A673 (cell line): ENCODE data around the gene GDPD5. TPM values are rescaled to one million over a fixed set of nuclear protein-coding genes. Genes with fewer than 3 reads are reported as not detected.
A peak's percentile ranks its signal among the peaks of the same experiment; 100 is the strongest.

Experiments
- BruUV-seq: library from RNA; stranded (reverse); fragments of 400-500 nt; replicated peaks from 2 replicates; lab custom pipeline; 2021; lab: Mats Ljungman, UMichigan
- CTCF ChIA-PET: fragments of 300-600 bp; sonication (Branson Sonifier 250); formaldehyde crosslinking; loops from one replicate; lab custom pipeline; 2022; ENCODE audit warnings: antibody characterized with exemption; lab: Charles Lee
- POLR2A ChIA-PET: fragments of 300-600 bp; sonication (Branson Sonifier 250); formaldehyde crosslinking; loops from one replicate; lab custom pipeline; 2022; ENCODE audit warnings: antibody characterized with exemption; ENCODE audit not compliant: low non-redundant PET; lab: Charles Lee
- DNase-seq: peaks from one replicate; pipeline ENCODE4 v3.0.0-alpha.2; 2015; ENCODE audit warnings: low spot score
- H3K27ac ChIP-seq: fragments of 200-600 bp; sonication (generic); 2 replicates; pipeline ENCODE4 v1.5.1; 2016; ENCODE audit warnings: mixed run types, low read depth, mild to moderate bottlenecking, mixed read lengths, antibody characterized with exemption, low read length; ENCODE audit not compliant: poor library complexity, severe bottlenecking
- H3K27me3 ChIP-seq: fragments of 200-600 bp; sonication (generic); replicated peaks from 2 replicates; pipeline ENCODE4 v1.6.1; 2017; ENCODE audit warnings: mixed run types, low read depth, mild to moderate bottlenecking, mixed read lengths, antibody characterized with exemption, low read length; ENCODE audit not compliant: insufficient read depth, poor library complexity
- H3K36me3 ChIP-seq: fragments of 200-600 bp; sonication (generic); 2 replicates; pipeline ENCODE4 v1.6.1; 2016; ENCODE audit warnings: mixed run types, mild to moderate bottlenecking, mixed read lengths, antibody characterized with exemption, low read length; ENCODE audit not compliant: insufficient read depth, poor library complexity, severe bottlenecking
- H3K4me1 ChIP-seq: fragments of 200-600 bp; sonication (generic); 2 replicates; pipeline ENCODE4 v1.6.1; 2017; ENCODE audit warnings: mixed run types, mild to moderate bottlenecking, mixed read lengths, antibody characterized with exemption, low read length; ENCODE audit not compliant: insufficient read depth, poor library complexity, severe bottlenecking
- H3K4me3 ChIP-seq: fragments of 200-600 bp; sonication (generic); 2 replicates; pipeline ENCODE4 v1.5.1; 2016; ENCODE audit warnings: low read depth, mixed run types, mild to moderate bottlenecking, mixed read lengths, low read length; ENCODE audit not compliant: poor library complexity, severe bottlenecking
- H3K9me3 ChIP-seq: fragments of 200-600 bp; sonication (generic); 2 replicates; pipeline ENCODE4 v1.6.1; 2016; ENCODE audit warnings: mixed run types, low read depth, mild to moderate bottlenecking, mixed read lengths, antibody characterized with exemption, low read length; ENCODE audit not compliant: poor library complexity, severe bottlenecking
- EZH2 ChIP-seq: fragments of 200-600 bp; sonication (generic); IDR thresholded peaks from 2 replicates; pipeline ENCODE4 v1.6.1; 2017; ENCODE audit warnings: borderline replicate concordance, low read depth, mild to moderate bottlenecking, mixed read lengths, antibody characterized with exemption, low read length; ENCODE audit not compliant: poor library complexity, severe bottlenecking
- intact Hi-C: fragments of 100-400 bp; cut with micrococcal nuclease; formaldehyde crosslinking; loops from one replicate; pipeline ENCODE4 v1.10.0; 2022; ENCODE audit not compliant: unreplicated experiment
- total RNA-seq: library from RNA; stranded (reverse); gene quantifications from 2 replicates; pipeline ENCODE4 v1.2.3, GENCODE V29; 2021
- TF ChIP-seq, protein P1 (sequence below): fragments of 300-800, 200-600 bp; sonication (generic); conservative IDR thresholded peaks from 2 replicates; pipeline ENCODE4 v1.5.1; 2017; ENCODE audit warnings: low read depth, mild to moderate bottlenecking, antibody characterized with exemption, low read length, moderate library complexity, mixed read lengths

Gene GDPD5
- total RNA-seq, 1 experiment from 2014 or later: 1.4 TPM

- H3K27me3 ChIP-seq: no peaks in the 10 kb centered on the region
- intact Hi-C loops: no loop called here
- H3K36me3 ChIP-seq: peaks cover 76% of the 10 kb centered on the region
- TF ChIP-seq EZH2: no peak
- TF ChIP-seq, protein P1, sequence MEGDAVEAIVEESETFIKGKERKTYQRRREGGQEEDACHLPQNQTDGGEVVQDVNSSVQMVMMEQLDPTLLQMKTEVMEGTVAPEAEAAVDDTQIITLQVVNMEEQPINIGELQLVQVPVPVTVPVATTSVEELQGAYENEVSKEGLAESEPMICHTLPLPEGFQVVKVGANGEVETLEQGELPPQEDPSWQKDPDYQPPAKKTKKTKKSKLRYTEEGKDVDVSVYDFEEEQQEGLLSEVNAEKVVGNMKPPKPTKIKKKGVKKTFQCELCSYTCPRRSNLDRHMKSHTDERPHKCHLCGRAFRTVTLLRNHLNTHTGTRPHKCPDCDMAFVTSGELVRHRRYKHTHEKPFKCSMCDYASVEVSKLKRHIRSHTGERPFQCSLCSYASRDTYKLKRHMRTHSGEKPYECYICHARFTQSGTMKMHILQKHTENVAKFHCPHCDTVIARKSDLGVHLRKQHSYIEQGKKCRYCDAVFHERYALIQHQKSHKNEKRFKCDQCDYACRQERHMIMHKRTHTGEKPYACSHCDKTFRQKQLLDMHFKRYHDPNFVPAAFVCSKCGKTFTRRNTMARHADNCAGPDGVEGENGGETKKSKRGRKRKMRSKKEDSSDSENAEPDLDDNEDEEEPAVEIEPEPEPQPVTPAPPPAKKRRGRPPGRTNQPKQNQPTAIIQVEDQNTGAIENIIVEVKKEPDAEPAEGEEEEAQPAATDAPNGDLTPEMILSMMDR: no peak
- H3K4me3 ChIP-seq: no peak overlapping the region
- no TSS peak for BruUV-seq
- POLR2A ChIA-PET: no interaction called here
- H3K4me1 ChIP-seq: no peaks in the 10 kb centered on the region
- no peak for DNase-seq
- H3K27ac ChIP-seq: no peak overlapping the region
- CTCF ChIA-PET: no interaction called here
- H3K9me3 ChIP-seq: no peaks in the 10 kb centered on the region
Measured at GRCh38 chr11:75408957-75409219, 116.9 kb downstream of the GDPD5 start.

GRCh38 chr11:75406338-75406777 is 119.4 kb downstream of the GDPD5 start:
- intact Hi-C loops: no loop called here
- ChIA-PET POLR2A (interaction anchor here (0.8 kb wide), 1 partner anchor 19 kb away, joined by 4 read pairs; no protein-coding TSS in a partner anchor), CTCF (no interaction called here)
- no peak for DNase-seq
- BruUV-seq: no TSS peak
- Histone ChIP-seq H3K27ac (no peak overlapping the region), H3K27me3 (no peaks in the 10 kb centered on the region), H3K4me1 (peaks cover 21% of the 10 kb centered on the region), H3K9me3 (no peaks in the 10 kb centered on the region), H3K4me3 (no peak overlapping the region), H3K36me3 (peaks cover 77% of the 10 kb centered on the region)
- TF ChIP-seq EZH2: no peak
- TF ChIP-seq, protein P1: no peak

DNA sequence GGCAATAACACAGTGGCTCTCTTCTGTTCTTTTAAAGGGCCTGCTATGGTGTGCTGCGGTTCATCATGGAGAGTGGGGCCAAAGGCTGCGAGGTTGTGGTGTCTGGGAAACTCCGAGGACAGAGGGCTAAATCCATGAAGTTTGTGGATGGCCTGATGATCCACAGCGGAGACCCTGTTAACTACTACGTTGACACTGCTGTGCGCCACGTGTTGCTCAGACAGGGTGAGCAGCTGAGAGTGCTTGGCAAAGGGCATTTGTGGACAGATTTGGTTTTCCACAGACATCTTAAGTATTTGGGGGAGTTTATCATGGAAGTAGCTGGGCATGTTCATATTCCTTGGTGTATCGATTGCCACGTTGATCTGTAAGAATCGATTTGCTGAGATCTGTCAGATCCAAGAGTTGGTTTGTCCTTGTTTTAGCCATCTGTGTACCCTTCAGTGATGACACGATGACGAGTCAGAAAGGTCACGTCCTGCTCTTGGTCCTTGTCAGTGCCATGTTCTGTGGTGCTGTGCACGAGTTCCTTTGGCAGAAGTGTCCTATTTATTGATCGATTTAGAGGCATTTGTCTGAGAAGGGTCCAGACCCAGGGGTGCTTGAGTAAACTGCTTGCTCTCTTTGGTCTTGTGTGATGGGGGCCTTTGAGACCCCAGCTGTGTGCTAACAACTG is 121.6 kb downstream of the GDPD5 start:
- DNase-seq: no peak
- H3K36me3 ChIP-seq: peaks cover 88% of the 10 kb centered on the region
- TF ChIP-seq EZH2: no peak
- TF ChIP-seq, protein P1: no peak
- H3K27me3 ChIP-seq: no peaks in the 10 kb centered on the region
- POLR2A ChIA-PET: no interaction called here
- CTCF ChIA-PET: no interaction called here
- H3K4me3 ChIP-seq: no peak overlapping the region
- no peaks in the 10 kb centered on the region for H3K9me3 ChIP-seq
- H3K27ac ChIP-seq: peak overlapping the region; percentile 94
- no TSS peak for BruUV-seq
- intact Hi-C loops: no loop called here
- H3K4me1 ChIP-seq: peaks cover 25% of the 10 kb centered on the region
